Right atrium auricular region (tissue), 2 donors: Measurements from ENCODE around the gene NOP14. TPM values are rescaled to one million over a fixed set of nuclear protein-coding genes. Genes with fewer than 3 reads are reported as not detected.

Source experiments
- DNase-seq: peaks from one replicate; pipeline ENCODE4 v3.0.0-alpha.2; 2019; ENCODE audit warnings: low spot score
- H3K27ac ChIP-seq, 2 donors: fragments of 200-600 bp; sonication (generic); 1 replicate in 1 of 2; 2 replicates in 1 of 2; pipeline ENCODE4 v1.5.1; 2016 to 2019
- H3K27me3 ChIP-seq, 2 donors: fragments of 200-600 bp; sonication (generic); one replicate each; pipeline versions ENCODE4 v1.5.1 to v1.6.0; 2017 to 2019
- H3K36me3 ChIP-seq: fragments of 200-600 bp; sonication (generic); one replicate; pipeline ENCODE4 v1.5.1; 2016
- H3K4me1 ChIP-seq, 2 donors: fragments of 200-600 bp; sonication (generic); one replicate each; pipeline versions ENCODE4 v1.5.1 to v1.6.0; 2017 to 2019
- H3K4me3 ChIP-seq, 2 donors: fragments of 200-600 bp; sonication (generic); 1 replicate in 1 of 2; 2 replicates in 1 of 2; pipeline ENCODE4 v1.5.1; 2017 to 2019; ENCODE audit warnings: mild to moderate bottlenecking in 1 of 2, moderate library complexity in 1 of 2
- H3K9me3 ChIP-seq, 2 donors: fragments of 200-600 bp; sonication (generic); one replicate each; pipeline ENCODE4 v1.5.1; 2019
- CTCF ChIP-seq, 2 donors: fragments of 200-600 bp; sonication (generic); IDR thresholded peaks; one replicate each; pipeline ENCODE4 v1.5.1; 2019; ENCODE audit warnings: antibody characterized with exemption in 2 of 2
- total RNA-seq, 2 donors: library from RNA; depleted of rRNA; stranded (reverse); fragments of >200 nt; gene quantifications; one replicate each; pipeline ENCODE4 v1.1.0, GENCODE V29; 2016

The NOP14 gene
- total RNA-seq, 2 donors from 2014 or later, result 12.2 to 14.2 TPM

- no peak for DNase-seq
- peaks cover 90% of the 10 kb centered on the region for H3K36me3 ChIP-seq
- no peak overlapping the region for H3K4me3 ChIP-seq
- no peak overlapping the region for H3K27ac ChIP-seq
- no peak for TF ChIP-seq CTCF (IDR thresholded peaks at IDR 0.05)
- no peaks in the 10 kb centered on the region for H3K4me1 ChIP-seq
- no peaks in the 10 kb centered on the region for H3K9me3 ChIP-seq
- H3K27me3 ChIP-seq, result no peaks in the 10 kb centered on the region
Observed at GRCh38 chr4:2901186-2901585, 62.0 kb downstream of the NOP14 start.

- Histone ChIP-seq H3K4me3 (no peak overlapping the region), H3K27me3 (no peaks in the 10 kb centered on the region), H3K36me3 (peaks cover 90% of the 10 kb centered on the region), H3K9me3 (no peaks in the 10 kb centered on the region), H3K4me1 (no peaks in the 10 kb centered on the region), H3K27ac (no peak overlapping the region)
- no peak for TF ChIP-seq CTCF (IDR thresholded peaks at IDR 0.05)
- no peak for DNase-seq
Observed at GRCh38 chr4:2900741-2901140, 62.5 kb downstream of the NOP14 start.

GRCh38 chr4:2898001-2898400, 65.2 kb downstream of the NOP14 start:
- H3K4me1 ChIP-seq, result peaks cover 0 to 12% of the 10 kb centered on the region in 2 donors
- no peaks in the 10 kb centered on the region for H3K27me3 ChIP-seq
- H3K36me3 ChIP-seq, result peaks cover 80% of the 10 kb centered on the region
- H3K4me3 ChIP-seq, result no peak overlapping the region
- no peak for DNase-seq
- no peaks in the 10 kb centered on the region for H3K9me3 ChIP-seq
- TF ChIP-seq CTCF (IDR thresholded peaks at IDR 0.05), result no peak
- no peak overlapping the region for H3K27ac ChIP-seq

- DNase-seq, result no peak
Observed at GRCh38 chr4:2893772-2894171, 69.4 kb downstream of the NOP14 start.

GRCh38 chr4:2891294-2891693, 71.9 kb downstream of the NOP14 start:
- peaks cover 35% of the 10 kb centered on the region for H3K36me3 ChIP-seq
- TF ChIP-seq CTCF (IDR thresholded peaks at IDR 0.05), result no peak
- no peak for DNase-seq
- H3K9me3 ChIP-seq, result no peaks in the 10 kb centered on the region
- peaks cover 0 to 33% of the 10 kb centered on the region in 2 donors for H3K4me1 ChIP-seq
- H3K27me3 ChIP-seq, result no peaks in the 10 kb centered on the region
- no peak overlapping the region for H3K27ac ChIP-seq
- H3K4me3 ChIP-seq, result no peak overlapping the region

More at GRCh38 chr4:2893772-2894171, 69.4 kb downstream of the NOP14 start:
- Histone ChIP-seq H3K27me3 (no peaks in the 10 kb centered on the region), H3K36me3 (peaks cover 37% of the 10 kb centered on the region), H3K4me1 (peaks cover 0 to 21% of the 10 kb centered on the region in 2 donors), H3K9me3 (no peaks in the 10 kb centered on the region), H3K4me3 (no peak overlapping the region), H3K27ac (no peak overlapping the region)
- TF ChIP-seq CTCF (IDR thresholded peaks at IDR 0.05), result no peak

- no peaks in the 10 kb centered on the region for H3K27me3 ChIP-seq
- H3K4me3 ChIP-seq, result no peak overlapping the region
- H3K9me3 ChIP-seq, result no peaks in the 10 kb centered on the region
- DNase-seq, result no peak
- peaks cover 38% of the 10 kb centered on the region for H3K36me3 ChIP-seq
- peaks cover 0 to 30% of the 10 kb centered on the region in 2 donors for H3K4me1 ChIP-seq
- H3K27ac ChIP-seq, result no peak overlapping the region
- TF ChIP-seq CTCF (IDR thresholded peaks at IDR 0.05), result no peak
Observed at GRCh38 chr4:2888886-2889285, 74.3 kb downstream of the NOP14 start.
